Stimulated activated CD8-positive, alpha-beta memory T cell treated with anti-CD3 and anti-CD28 coated beads, Interleukin-15, amount 100 ng/mL, for 1 hour (primary cell): Measurements from ENCODE around the gene PMFBP1.
"Not testable (repeated sequence)": the region's sequence is repeated elsewhere in the genome, so short reads cannot be mapped to it uniquely, and the experiment has no call there.

Source experiments
- DNase-seq: peaks from one replicate; pipeline ENCODE4 v3.0.0-alpha.2; 2020; ENCODE audit warnings: low read depth

The PMFBP1 gene

GRCh38 chr16:72104905-72105304 lies 67.0 kb downstream of the PMFBP1 start:
- DNase-seq = no peak

GRCh38 chr16:72101195-72101594 lies 70.8 kb downstream of the PMFBP1 start:
- no peak for DNase-seq

- DNase-seq = no peak
These were observed 72.6 kb downstream of the PMFBP1 start for GRCh38 chr16:72099377-72099818.

GRCh38 chr16:72098936-72099335 lies 73.0 kb downstream of the PMFBP1 start:
- DNase-seq = no peak

- DNase-seq = no peak
These were observed 77.7 kb downstream of the PMFBP1 start for GRCh38 chr16:72094266-72094610.

GRCh38 chr16:72093448-72094265 lies 78.3 kb downstream of the PMFBP1 start, which contains the start of the genes DHX38 and TXNL4B:
TSS of gene DHX38 (plus strand) at chr16:72093847. CDS start at chr16:72096158, 2,311 bp downstream.
TSS of gene TXNL4B (minus strand) at chr16:72093620. CDS start at chr16:72090749, 2,871 bp downstream.
- peak; percentile 84 for DNase-seq

GRCh38 chr16:72092832-72093447 lies 79.0 kb downstream of the PMFBP1 start:
- DNase-seq = no peak

GRCh38 chr16:72091217-72091616 lies 80.7 kb downstream of the PMFBP1 start:
- DNase-seq = no peak

- no peak for DNase-seq
These were observed 87.0 kb downstream of the PMFBP1 start for GRCh38 chr16:72085002-72085401.

- no peak for DNase-seq
These were observed 87.5 kb downstream of the PMFBP1 start for GRCh38 chr16:72084445-72084844.

- DNase-seq = no peak
These were observed 88.1 kb downstream of the PMFBP1 start for GRCh38 chr16:72083778-72084404.

- not testable (repeated sequence) for DNase-seq
These were observed 94.8 kb downstream of the PMFBP1 start for GRCh38 chr16:72076991-72077706.

GRCh38 chr16:72075067-72075466 lies 96.9 kb downstream of the PMFBP1 start:
- DNase-seq = not testable (repeated sequence)

- no peak for DNase-seq
These were observed 98.3 kb downstream of the PMFBP1 start for GRCh38 chr16:72073560-72074230.

GRCh38 chr16:72072514-72073342 lies 99.2 kb downstream of the PMFBP1 start:
- no peak for DNase-seq
